ENCODE data around the gene MEIS3. TPM values are rescaled to one million over a fixed set of nuclear protein-coding genes. Genes with fewer than 3 reads are reported as not detected.
A peak's percentile ranks its signal among the peaks of the same experiment; 100 is the strongest.
"Not testable (repeated sequence)": the region's sequence is repeated elsewhere in the genome, so short reads cannot be mapped to it uniquely, and the experiment has no call there.

MEIS3 gene
- polyA plus RNA-seq, 1 donor from 2014 or later, result not detected

GRCh38 chr19:47390533-47391488 is 28.5 kb downstream of the MEIS3 start:
- no peak overlapping the region for H3K27ac Mint-ChIP-seq
- H3K4me3 Mint-ChIP-seq, result peak overlapping the region in 1 of 4 donors; percentile 45
- H3K4me1 Mint-ChIP-seq, result peaks cover 0 to 5% (median 5%) of the 10 kb centered on the region in 3 donors
- peaks cover 17% of the 10 kb centered on the region for H3K27me3 Mint-ChIP-seq
- H3K9me3 Mint-ChIP-seq, result no peaks in the 10 kb centered on the region
- peaks cover 3% of the 10 kb centered on the region for H3K36me3 Mint-ChIP-seq

DNA sequence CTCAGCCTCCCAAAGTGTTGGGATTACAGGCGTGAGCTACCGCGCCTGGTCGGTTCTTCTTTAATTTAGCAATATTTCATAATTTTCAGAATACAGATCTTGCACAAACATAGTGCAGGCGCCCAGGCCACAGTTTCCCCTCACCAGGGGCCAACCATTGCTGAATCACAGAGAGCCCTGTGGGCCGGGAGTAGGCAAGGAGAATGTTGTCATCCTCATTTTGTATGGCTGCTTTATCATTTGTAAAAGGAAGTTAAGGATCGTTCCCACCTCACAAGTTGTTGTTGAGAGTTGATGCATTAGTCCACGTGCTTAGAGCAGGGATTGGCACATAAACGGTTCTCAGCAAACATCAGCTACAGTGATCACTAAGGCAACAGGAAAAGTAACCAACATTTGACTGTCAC is 30.2 kb downstream of the MEIS3 start:
- Mint-ChIP-seq H3K36me3 (peaks cover 3% of the 10 kb centered on the region), H3K27me3 (peaks cover 17% of the 10 kb centered on the region), H3K9me3 (no peaks in the 10 kb centered on the region), H3K4me1 (peaks cover 0 to 5% (median 5%) of the 10 kb centered on the region in 3 donors), H3K4me3 (no peak overlapping the region), H3K27ac (no peak overlapping the region)

DNA sequence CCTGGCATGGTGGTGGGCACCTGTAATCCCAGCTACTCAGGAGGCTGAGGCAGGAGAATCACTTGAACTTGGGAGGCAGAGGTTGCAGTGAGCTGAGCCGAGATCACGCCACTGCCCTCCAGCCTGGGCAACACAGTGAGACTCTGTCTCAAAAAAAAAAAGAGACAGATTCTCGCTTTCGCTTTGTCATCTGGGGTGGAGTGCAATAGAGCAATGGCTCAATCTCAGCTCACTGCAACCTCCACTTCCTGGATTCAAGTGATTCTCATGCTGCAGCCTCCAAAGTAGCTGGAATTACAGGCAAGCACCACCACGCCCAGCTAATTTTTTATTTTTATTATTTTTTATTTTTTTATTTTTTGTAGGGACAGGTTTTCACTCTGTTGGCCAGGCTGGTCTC is 30.6 kb downstream of the MEIS3 start:
- peaks cover 13% of the 10 kb centered on the region for H3K27me3 Mint-ChIP-seq
- H3K4me1 Mint-ChIP-seq, H3K27ac Mint-ChIP-seq, H3K4me3 Mint-ChIP-seq, H3K36me3 Mint-ChIP-seq, H3K9me3 Mint-ChIP-seq: not testable (repeated sequence)

DNA sequence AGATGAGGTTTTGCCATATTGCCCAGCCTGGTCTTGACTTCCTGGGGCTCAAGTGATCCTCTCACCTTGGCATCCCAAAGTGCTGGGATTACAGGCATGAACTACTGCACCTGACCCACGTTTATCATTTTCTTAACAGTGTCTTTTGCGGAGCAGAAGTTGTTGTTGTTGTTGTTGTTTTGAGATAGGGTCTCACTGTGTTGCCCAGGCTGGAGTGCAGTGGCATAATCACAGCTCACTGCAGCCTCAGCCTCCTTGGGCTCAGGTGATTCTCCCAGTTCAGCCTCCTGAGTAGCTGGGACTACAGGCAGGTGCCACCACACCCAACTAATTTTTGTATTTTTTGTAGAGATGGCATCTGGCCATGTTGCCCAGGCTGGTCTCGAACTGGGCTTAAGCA is 31.7 kb downstream of the MEIS3 start:
- Mint-ChIP-seq H3K4me1 (peaks cover 0 to 10% (median 8%) of the 10 kb centered on the region in 3 donors), H3K27me3 (peaks cover 11% of the 10 kb centered on the region)
- H3K9me3 Mint-ChIP-seq, H3K4me3 Mint-ChIP-seq, H3K27ac Mint-ChIP-seq, H3K36me3 Mint-ChIP-seq: not testable (repeated sequence)

DNA sequence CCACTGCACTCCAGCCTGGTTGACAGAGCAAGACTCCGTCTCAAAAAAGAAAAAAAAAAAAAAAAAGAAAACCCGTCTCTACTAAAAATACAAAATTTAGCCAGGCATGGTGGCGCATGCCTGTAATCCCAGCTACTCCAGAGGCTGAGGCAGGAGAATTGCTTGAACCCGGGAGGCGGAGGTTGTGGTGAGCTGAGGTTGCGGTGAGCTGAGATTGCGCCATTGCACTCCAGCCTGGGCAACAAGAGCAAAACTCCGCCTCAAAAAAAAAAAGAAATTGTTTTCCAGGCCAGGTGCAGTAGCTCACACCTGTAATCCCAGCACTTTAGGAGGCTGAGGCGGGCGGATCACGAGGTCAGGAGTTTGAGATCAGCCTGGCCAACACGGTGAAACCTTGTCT is 32.7 kb downstream of the MEIS3 start:
- not testable (repeated sequence) for H3K4me3 Mint-ChIP-seq, H3K9me3 Mint-ChIP-seq, H3K36me3 Mint-ChIP-seq, H3K27ac Mint-ChIP-seq
- Mint-ChIP-seq H3K4me1 (peaks cover 5 to 16% (median 15%) of the 10 kb centered on the region in 3 donors), H3K27me3 (peaks cover 11% of the 10 kb centered on the region)

- H3K9me3 Mint-ChIP-seq, H3K27me3 Mint-ChIP-seq, H3K27ac Mint-ChIP-seq, H3K4me3 Mint-ChIP-seq: not testable (repeated sequence)
- peaks cover 14% of the 10 kb centered on the region for H3K36me3 Mint-ChIP-seq
- H3K4me1 Mint-ChIP-seq, result peaks cover 7 to 15% (median 14%) of the 10 kb centered on the region in 3 donors
Measured at GRCh38 chr19:47384533-47384932, 34.8 kb downstream of the MEIS3 start.

- Mint-ChIP-seq H3K27ac (peak overlapping the region in 1 of 3 donors; percentile 23), H3K4me1 (peaks cover 7 to 15% (median 14%) of the 10 kb centered on the region in 3 donors), H3K36me3 (peaks cover 14% of the 10 kb centered on the region)
- not testable (repeated sequence) for H3K4me3 Mint-ChIP-seq, H3K9me3 Mint-ChIP-seq, H3K27me3 Mint-ChIP-seq
Measured at GRCh38 chr19:47383890-47384289, 35.4 kb downstream of the MEIS3 start.

DNA sequence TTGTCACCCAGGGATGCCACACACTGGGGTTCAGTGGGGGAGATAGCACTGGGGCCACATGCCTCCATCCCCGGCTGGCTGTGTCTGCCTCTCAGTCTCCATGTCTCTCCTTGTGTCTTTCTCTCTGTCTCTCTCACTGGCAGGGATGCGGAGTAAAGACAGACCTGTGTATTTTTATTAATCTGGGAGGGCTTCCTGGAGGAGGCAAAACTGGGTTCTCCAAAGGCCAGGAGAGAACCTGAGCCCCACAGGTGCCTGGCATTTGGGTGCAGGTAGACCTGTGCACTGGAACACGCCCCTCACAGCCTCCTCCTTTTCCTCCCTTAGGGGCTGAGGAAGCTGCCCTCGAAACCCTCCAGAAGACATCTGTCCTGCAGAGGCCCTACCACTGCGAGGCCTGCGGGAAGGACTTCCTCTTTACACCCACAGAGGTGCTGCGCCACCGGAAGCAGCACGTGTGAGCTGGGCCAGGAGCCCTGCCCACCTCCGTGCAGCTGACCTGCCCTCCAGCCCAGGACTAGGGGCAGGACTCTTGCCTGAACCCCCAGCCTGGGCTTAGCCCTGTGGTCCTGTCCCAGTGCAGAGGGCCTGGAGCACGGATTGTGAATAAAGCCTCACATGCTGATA is 37.6 kb downstream of the MEIS3 start:
- peak overlapping the region in 2 of 3 donors; percentile 23 to 67 for H3K27ac Mint-ChIP-seq
- H3K9me3 Mint-ChIP-seq, result no peaks in the 10 kb centered on the region
- H3K36me3 Mint-ChIP-seq, result peaks cover 14% of the 10 kb centered on the region
- H3K27me3 Mint-ChIP-seq, result no peaks in the 10 kb centered on the region
- H3K4me3 Mint-ChIP-seq, result peak overlapping the region in 1 of 4 donors; percentile 43
- H3K4me1 Mint-ChIP-seq, result peaks cover 7 to 15% (median 14%) of the 10 kb centered on the region in 3 donors

DNA sequence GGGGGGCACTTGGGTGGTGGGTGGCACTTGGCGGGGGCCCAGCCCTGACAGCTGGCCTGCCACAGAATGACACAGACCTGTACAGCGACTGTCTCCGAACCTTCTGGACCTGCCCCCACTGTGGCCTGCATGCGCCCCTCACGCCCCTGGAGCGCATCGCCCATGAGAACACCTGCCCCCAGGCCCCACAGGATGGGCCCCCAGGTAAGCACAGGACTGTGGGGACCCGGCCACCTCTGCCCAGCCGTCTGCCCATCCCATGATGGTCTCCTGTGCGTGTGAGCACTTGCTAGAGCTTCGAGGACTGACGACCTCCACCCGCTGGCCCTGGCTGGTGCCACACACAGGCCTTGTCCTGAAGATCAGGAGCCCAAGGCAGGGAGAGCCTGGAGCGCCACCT is 38.2 kb downstream of the MEIS3 start:
- peaks cover 14% of the 10 kb centered on the region for H3K36me3 Mint-ChIP-seq
- peaks cover 7 to 15% (median 14%) of the 10 kb centered on the region in 3 donors for H3K4me1 Mint-ChIP-seq
- no peak overlapping the region for H3K4me3 Mint-ChIP-seq
- no peaks in the 10 kb centered on the region for H3K27me3 Mint-ChIP-seq
- no peaks in the 10 kb centered on the region for H3K9me3 Mint-ChIP-seq
- H3K27ac Mint-ChIP-seq, result peak overlapping the region in 2 of 3 donors; percentile 23 to 67

DNA sequence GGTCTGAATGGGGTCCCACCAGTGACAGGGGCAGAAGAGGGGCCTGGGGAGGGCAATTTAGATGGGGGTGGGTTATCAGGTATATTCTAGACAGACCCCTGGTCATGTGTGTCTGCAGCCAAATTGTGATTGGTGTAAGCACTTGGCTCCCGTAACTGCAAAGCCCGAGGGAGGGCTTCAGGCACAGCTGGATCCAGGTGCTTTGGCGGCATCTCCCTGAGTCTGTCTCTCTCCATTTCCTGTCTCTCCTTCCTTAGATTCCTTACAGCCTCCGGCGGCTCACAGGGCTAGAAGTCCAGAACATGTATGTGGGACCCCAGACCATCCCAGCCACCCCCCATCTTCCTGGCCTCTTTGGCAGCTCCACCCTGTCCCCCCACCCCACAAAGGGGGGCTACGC is 38.8 kb downstream of the MEIS3 start:
- H3K4me3 Mint-ChIP-seq, result no peak overlapping the region
- H3K27me3 Mint-ChIP-seq, result no peaks in the 10 kb centered on the region
- H3K27ac Mint-ChIP-seq, result no peak overlapping the region
- H3K9me3 Mint-ChIP-seq, result no peaks in the 10 kb centered on the region
- H3K36me3 Mint-ChIP-seq, result peaks cover 14% of the 10 kb centered on the region
- peaks cover 7 to 15% (median 14%) of the 10 kb centered on the region in 3 donors for H3K4me1 Mint-ChIP-seq

GRCh38 chr19:47379381-47379938 is 39.9 kb downstream of the MEIS3 start:
- H3K27ac Mint-ChIP-seq, result no peak overlapping the region
- no peaks in the 10 kb centered on the region for H3K9me3 Mint-ChIP-seq
- no peaks in the 10 kb centered on the region for H3K27me3 Mint-ChIP-seq
- H3K36me3 Mint-ChIP-seq, result peaks cover 14% of the 10 kb centered on the region
- peaks cover 7 to 15% (median 14%) of the 10 kb centered on the region in 3 donors for H3K4me1 Mint-ChIP-seq
- H3K4me3 Mint-ChIP-seq, result no peak overlapping the region

- H3K27ac Mint-ChIP-seq, result no peak overlapping the region
- peaks cover 7 to 14% (median 10%) of the 10 kb centered on the region in 3 donors for H3K4me1 Mint-ChIP-seq
- H3K9me3 Mint-ChIP-seq, result no peaks in the 10 kb centered on the region
- no peaks in the 10 kb centered on the region for H3K27me3 Mint-ChIP-seq
- peak overlapping the region in 1 of 4 donors; percentile 22 for H3K4me3 Mint-ChIP-seq
- peaks cover 14% of the 10 kb centered on the region for H3K36me3 Mint-ChIP-seq
Measured at GRCh38 chr19:47378246-47378645, 41.1 kb downstream of the MEIS3 start.

- H3K4me1 Mint-ChIP-seq, result peaks cover 7 to 12% (median 9%) of the 10 kb centered on the region in 3 donors
- H3K9me3 Mint-ChIP-seq, result no peaks in the 10 kb centered on the region
- H3K27ac Mint-ChIP-seq, result no peak overlapping the region
- no peak overlapping the region for H3K4me3 Mint-ChIP-seq
- no peaks in the 10 kb centered on the region for H3K27me3 Mint-ChIP-seq
- peaks cover 14% of the 10 kb centered on the region for H3K36me3 Mint-ChIP-seq
Measured at GRCh38 chr19:47377801-47378200, 41.5 kb downstream of the MEIS3 start.

GRCh38 chr19:47377208-47377701 is 42.1 kb downstream of the MEIS3 start:
- Mint-ChIP-seq H3K27me3 (no peaks in the 10 kb centered on the region), H3K4me1 (peaks cover 7 to 10% (median 8%) of the 10 kb centered on the region in 3 donors), H3K9me3 (no peaks in the 10 kb centered on the region), H3K27ac (no peak overlapping the region), H3K36me3 (peaks cover 14% of the 10 kb centered on the region), H3K4me3 (no peak overlapping the region)

DNA sequence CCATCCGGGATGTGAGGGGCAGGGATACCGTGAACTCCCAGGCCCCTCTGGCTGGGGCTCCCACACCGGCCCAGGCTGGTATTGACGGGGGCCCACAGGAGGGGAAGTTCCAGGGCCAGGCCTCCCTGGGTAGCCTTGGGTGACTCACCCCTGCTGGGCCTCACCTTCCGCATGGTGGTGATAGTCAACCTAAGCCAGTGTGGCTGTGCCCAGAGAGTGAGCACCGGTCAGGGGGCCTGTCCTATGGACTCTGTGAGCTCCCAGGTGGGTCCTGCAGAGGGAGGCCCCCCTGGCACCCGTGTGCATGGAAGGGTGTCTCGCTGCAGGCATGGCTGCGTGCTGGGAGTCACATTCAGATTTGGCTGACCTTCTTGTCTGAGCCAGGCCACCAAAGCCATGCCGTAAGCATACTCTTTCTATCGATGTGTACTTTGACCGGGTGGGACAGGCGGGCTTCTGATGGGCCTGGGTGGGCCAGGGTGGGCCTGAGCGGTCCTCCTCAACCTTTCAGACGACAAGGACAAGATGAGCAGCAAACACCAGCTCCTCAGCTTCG is 42.7 kb downstream of the MEIS3 start:
- H3K36me3 Mint-ChIP-seq, result peaks cover 14% of the 10 kb centered on the region
- H3K27me3 Mint-ChIP-seq, result no peaks in the 10 kb centered on the region
- no peak overlapping the region for H3K27ac Mint-ChIP-seq
- no peaks in the 10 kb centered on the region for H3K9me3 Mint-ChIP-seq
- H3K4me3 Mint-ChIP-seq, result no peak overlapping the region
- H3K4me1 Mint-ChIP-seq, result peaks cover 3 to 5% (median 4%) of the 10 kb centered on the region in 3 donors
